ENCODE measurements around the gene SRP14.

Gene SRP14

GRCh38 chr15:40070608-40071218 is 31.7 kb upstream of the SRP14 start:
- H3K9me3 ChIP-seq (ENCODE audit: severe bottlenecking) = no peaks in the 10 kb centered on the region
- ATAC-seq (ENCODE audit: low read depth) = no peak
- TF ChIP-seq CTCF (IDR thresholded peaks at IDR 0.05; ENCODE audit: poor library complexity, severe bottlenecking) = no peak
- no peaks in the 10 kb centered on the region for H3K27me3 ChIP-seq (ENCODE audit: insufficient read depth, poor library complexity, severe bottlenecking)
- H3K27ac ChIP-seq (ENCODE audit: poor library complexity, severe bottlenecking) = no peak overlapping the region
- peaks cover 19% of the 10 kb centered on the region for H3K4me1 ChIP-seq (ENCODE audit: insufficient read depth, poor library complexity, severe bottlenecking)
- no peak overlapping the region for H3K4me3 ChIP-seq (ENCODE audit: severe bottlenecking)
- no peak for DNase-seq (ENCODE audit: low spot score)
- H3K36me3 ChIP-seq (ENCODE audit: low read depth) = no peaks in the 10 kb centered on the region

- DNase-seq (ENCODE audit: low spot score) = no peak
- H3K4me3 ChIP-seq (ENCODE audit: severe bottlenecking) = no peak overlapping the region
- no peaks in the 10 kb centered on the region for H3K27me3 ChIP-seq (ENCODE audit: insufficient read depth, poor library complexity, severe bottlenecking)
- peaks cover 19% of the 10 kb centered on the region for H3K4me1 ChIP-seq (ENCODE audit: insufficient read depth, poor library complexity, severe bottlenecking)
- no peaks in the 10 kb centered on the region for H3K36me3 ChIP-seq (ENCODE audit: low read depth)
- no peak for TF ChIP-seq CTCF (IDR thresholded peaks at IDR 0.05; ENCODE audit: poor library complexity, severe bottlenecking)
- ATAC-seq (ENCODE audit: low read depth) = no peak
- H3K27ac ChIP-seq (ENCODE audit: poor library complexity, severe bottlenecking) = no peak overlapping the region
- H3K9me3 ChIP-seq (ENCODE audit: severe bottlenecking) = no peaks in the 10 kb centered on the region
Observed at GRCh38 chr15:40070166-40070557, 31.2 kb upstream of the SRP14 start.

- Histone ChIP-seq H3K27me3 (ENCODE audit: insufficient read depth, poor library complexity, severe bottlenecking) (no peaks in the 10 kb centered on the region), H3K9me3 (ENCODE audit: severe bottlenecking) (no peaks in the 10 kb centered on the region), H3K36me3 (ENCODE audit: low read depth) (no peaks in the 10 kb centered on the region), H3K27ac (ENCODE audit: poor library complexity, severe bottlenecking) (peak overlapping the region; percentile 17), H3K4me1 (ENCODE audit: insufficient read depth, poor library complexity, severe bottlenecking) (peaks cover 22% of the 10 kb centered on the region), H3K4me3 (ENCODE audit: severe bottlenecking) (no peak overlapping the region)
- ATAC-seq (ENCODE audit: low read depth) (peak; percentile 77), DNase-seq (ENCODE audit: low spot score) (peak; percentile 90)
- no peak for TF ChIP-seq CTCF (IDR thresholded peaks at IDR 0.05; ENCODE audit: poor library complexity, severe bottlenecking)
Observed at GRCh38 chr15:40069178-40070165, 30.5 kb upstream of the SRP14 start.

- no peak for TF ChIP-seq CTCF (IDR thresholded peaks at IDR 0.05; ENCODE audit: poor library complexity, severe bottlenecking)
- Histone ChIP-seq H3K4me3 (ENCODE audit: severe bottlenecking) (no peak overlapping the region), H3K36me3 (ENCODE audit: low read depth) (no peaks in the 10 kb centered on the region), H3K9me3 (ENCODE audit: severe bottlenecking) (no peaks in the 10 kb centered on the region), H3K4me1 (ENCODE audit: insufficient read depth, poor library complexity, severe bottlenecking) (peaks cover 36% of the 10 kb centered on the region), H3K27me3 (ENCODE audit: insufficient read depth, poor library complexity, severe bottlenecking) (no peaks in the 10 kb centered on the region), H3K27ac (ENCODE audit: poor library complexity, severe bottlenecking) (no peak overlapping the region)
- ATAC-seq (ENCODE audit: low read depth) (no peak), DNase-seq (ENCODE audit: low spot score) (no peak)
Observed at GRCh38 chr15:40067921-40068624, 29.1 kb upstream of the SRP14 start.
